K562 (cell line): ENCODE data around the gene RPS6KL1. TPM values are rescaled to one million over a fixed set of nuclear protein-coding genes. Genes with fewer than 3 reads are reported as not detected.

Experiments
- ADNP ChIP-seq: fragments of 200-800 bp; sonication (Bioruptor generic); IDR thresholded peaks from 2 replicates; pipeline ENCODE4 v1.6.1; 2016; ENCODE audit warnings: missing genetic modification characterization, missing compliant biosample characterization
- CAMTA2 ChIP-seq: fragments of 250-450 bp; sonication (Bioruptor Pico); conservative IDR thresholded peaks from 2 replicates; pipeline ENCODE4 v1.5.1; 2022
- CEBPG ChIP-seq, 3 experiments: fragments of 200-800 bp in 1 of 3; sonication (Bioruptor generic) in 1 of 3; sonication (generic) in 1 of 3; formaldehyde crosslinking in 1 of 3; IDR thresholded peaks in 2 of 3; conservative IDR thresholded peaks in 1 of 3; 2 replicates each; pipeline versions ENCODE4 v1.6.1 to v1.8.0; 2016 to 2022; ENCODE audit warnings: missing compliant biosample characterization in 2 of 3, missing genetic modification characterization in 2 of 3, mild to moderate bottlenecking in 1 of 3, missing genetic modification reagents in 1 of 3
- CREB1 ChIP-seq, 2 experiments: sonication (generic) in 1 of 2; formaldehyde crosslinking in 1 of 2; IDR thresholded peaks; 2 replicates each; pipeline versions ENCODE4 v1.6.1 to v1.8.0; 2012 to 2022; ENCODE audit warnings: inconsistent platforms in 1 of 2, mild to moderate bottlenecking in 1 of 2, missing genetic modification reagents in 1 of 2, moderate library complexity in 1 of 2
- CXXC5 ChIP-seq: fragments of 250-450 bp; sonication (Bioruptor Pico); IDR thresholded peaks from 2 replicates; pipeline ENCODE4 v1.8.0; 2022; ENCODE audit warnings: inconsistent platforms, mild to moderate bottlenecking, moderate library complexity
- FOXK2 ChIP-seq, 2 experiments: fragments of 450-650 bp; IDR thresholded peaks in 1 of 2; conservative IDR thresholded peaks in 1 of 2; 2 replicates each; pipeline ENCODE4 v1.6.1; 2016; ENCODE audit warnings: low read depth in 2 of 2, mild to moderate bottlenecking in 1 of 2
- FOXP1 ChIP-seq: sonication (generic); formaldehyde crosslinking; IDR thresholded peaks from 2 replicates; pipeline ENCODE4 v1.8.0; 2022; ENCODE audit warnings: mild to moderate bottlenecking, missing genetic modification reagents
- HCFC1 ChIP-seq: IDR thresholded peaks from 2 replicates; pipeline ENCODE4 v1.6.1; 2012; ENCODE audit warnings: low read depth, low read length, improper control_type of control experiment
- HDAC2 ChIP-seq: fragments of 450-650 bp; IDR thresholded peaks from 2 replicates; pipeline ENCODE4 v1.6.1; 2016; ENCODE audit warnings: mild to moderate bottlenecking
- ILF3 ChIP-seq: fragments of 450-650 bp; IDR thresholded peaks from 2 replicates; pipeline ENCODE4 v1.6.1; 2018; ENCODE audit warnings: antibody characterized with exemption, mild to moderate bottlenecking, moderate library complexity, borderline replicate concordance
- JUND ChIP-seq, 2 experiments: IDR thresholded peaks; 2 replicates in 1 of 2; 3 replicates in 1 of 2; pipeline ENCODE4 v1.6.1; 2011; ENCODE audit warnings: borderline replicate concordance in 2 of 2, low read depth in 2 of 2, low read length in 2 of 2, improper control_type of control experiment in 1 of 2, missing biosample characterization in 1 of 2, missing genetic modification characterization in 1 of 2, missing genetic modification reagents in 1 of 2
- KAT8 ChIP-seq: fragments of 450-650 bp; IDR thresholded peaks from 2 replicates; pipeline ENCODE4 v1.6.1; 2016; ENCODE audit warnings: low read depth, mild to moderate bottlenecking
- KDM4B ChIP-seq, 2 experiments: fragments of 450-650 bp in 1 of 2; sonication (generic) in 1 of 2; IDR thresholded peaks; 2 replicates each; pipeline ENCODE4 v1.6.1; 2016 to 2017; ENCODE audit warnings: borderline replicate concordance in 2 of 2, antibody characterized with exemption in 1 of 2, low read depth in 1 of 2, mild to moderate bottlenecking in 1 of 2
- MYNN ChIP-seq, 2 experiments: sonication (generic); formaldehyde crosslinking in 1 of 2; IDR thresholded peaks; 2 replicates each; pipeline versions ENCODE4 v1.5.0 to v1.6.1; 2016 to 2020; ENCODE audit warnings: antibody characterized with exemption in 1 of 2, missing genetic modification reagents in 1 of 2
- NCOA6 ChIP-seq: fragments of 450-650 bp; IDR thresholded peaks from 2 replicates; pipeline ENCODE4 v1.6.1; 2017; ENCODE audit warnings: mild to moderate bottlenecking
- NCOR1 ChIP-seq: fragments of 450-650 bp; IDR thresholded peaks from 2 replicates; pipeline ENCODE4 v1.6.1; 2016; ENCODE audit warnings: mild to moderate bottlenecking, moderate library complexity
- SMARCA5 ChIP-seq: fragments of 450-650 bp; IDR thresholded peaks from 2 replicates; pipeline ENCODE4 v1.6.1; 2016
- SP1 ChIP-seq: sonication (generic); formaldehyde crosslinking; IDR thresholded peaks from 2 replicates; pipeline ENCODE4 v1.8.1; 2022; ENCODE audit warnings: mild to moderate bottlenecking, missing genetic modification reagents
- SRSF7 ChIP-seq: fragments of 200-400 bp; formaldehyde crosslinking; optimal IDR thresholded peaks from 2 replicates; pipeline ENCODE3; 2017; ENCODE audit warnings: mild to moderate bottlenecking, low read depth, low read length
- TAF7 ChIP-seq: fragments of 450-650 bp; IDR thresholded peaks from 2 replicates; pipeline ENCODE4 v1.6.1; 2016; ENCODE audit warnings: missing genetic modification characterization, missing compliant biosample characterization
- TCF7L2 ChIP-seq: fragments of 150-350 bp; IDR thresholded peaks from 2 replicates; pipeline ENCODE4 v1.6.1; 2016; ENCODE audit warnings: low read depth, mild to moderate bottlenecking, low read length, moderate library complexity
- TCFL5 ChIP-seq: fragments of 250-450 bp; sonication (Bioruptor Pico); conservative IDR thresholded peaks from 2 replicates; pipeline ENCODE4 v1.6.1; 2021; ENCODE audit warnings: mild to moderate bottlenecking, moderate library complexity, matching md5 sums
- THRB ChIP-seq: fragments of 450-650 bp; formaldehyde crosslinking; conservative IDR thresholded peaks from 2 replicates; pipeline ENCODE4 v1.4.0; 2022; ENCODE audit warnings: mild to moderate bottlenecking, missing genetic modification characterization
- ZNF12 ChIP-seq: sonication (generic); formaldehyde crosslinking; IDR thresholded peaks from 2 replicates; pipeline ENCODE4 v1.4.0; 2020; ENCODE audit warnings: mild to moderate bottlenecking, missing genetic modification reagents
- ZNF232 ChIP-seq: sonication (generic); formaldehyde crosslinking; IDR thresholded peaks from 2 replicates; pipeline ENCODE4 v1.8.0; 2022; ENCODE audit warnings: mild to moderate bottlenecking, missing genetic modification reagents
- ZNF24 ChIP-seq: fragments of 450-650 bp; IDR thresholded peaks from 2 replicates; pipeline ENCODE4 v1.6.1; 2016
- ZNF512 ChIP-seq: IDR thresholded peaks from 2 replicates; pipeline ENCODE4 v1.6.1; 2016; ENCODE audit warnings: missing genetic modification characterization, missing compliant biosample characterization
- polyA plus RNA-seq, 8 experiments: library from polyadenylated mRNA; depleted of rRNA in 4 of 8; stranded (reverse) in 5 of 8; unstranded in 3 of 8; fragments of >200 nt; fragmentation: Nextera tagmentation in 2 of 8; fragmentation: Illumina TruSeq in 1 of 8; extraction: Ambion mirVana in 2 of 8; extraction: Trizol in 1 of 8; gene quantifications; 2 replicates each; pipeline versions ENCODE4 v1.2.1 to v1.2.3, GENCODE V29; 2011 to 2014; ENCODE audit warnings: inconsistent platforms in 1 of 8, missing spikeins in 1 of 8
- total RNA-seq, 7 experiments: library from RNA; depleted of rRNA in 6 of 7; stranded (reverse); fragments of >200 nt in 6 of 7; fragmentation: Illumina TruSeq in 2 of 7; extraction: Trizol in 2 of 7; gene quantifications; 2 replicates each; pipeline versions ENCODE4 v1.2.1 to v1.2.3, GENCODE V29; 2011 to 2021; ENCODE audit warnings: low replicate concordance in 1 of 7

The RPS6KL1 gene
- total and polyA plus RNA-seq, 9 of the 15 experiments (the other 6 are each of a cell fraction or from before 2014, with no cell fraction given) = 0.91 to 15.5 (median 8.1) TPM

GRCh38 chr14:74881431-74882102, 41.5 kb downstream of the RPS6KL1 start, which contains the start of gene DLST (continued):
- TF ChIP-seq ZNF512 (no peak), HCFC1 (peak; percentile 68), HDAC2 (0 out of 2 replicates have a peak, but pooled peaks have one; percentile 48), FOXP1 (no peak), CXXC5 (CRISPR knock-in tag) (peak; percentile 74), CREB1 (IDR thresholded peaks at IDR 0.05) (no peak; the same call in 1 of the 2 replicates), CREB1 (CRISPR knock-in tag; IDR thresholded peaks at IDR 0.05) (no peak), MYNN (IDR thresholded peaks at IDR 0.05) (peak; percentile 25; the same call in 1 of the 2 replicates), MYNN (CRISPR knock-in tag; IDR thresholded peaks at IDR 0.05) (no peak), TCFL5 (CRISPR knock-in tag) (no peak), FOXK2 (conservative IDR thresholded peaks at IDR 0.05 in 1 of 2, IDR thresholded peaks at IDR 0.05 in 1 of 2; ENCODE audit: low read depth in 2 of 2) (peak in 1 of 2 experiments; percentile 99; a peak in 2 of 4 replicates), KDM4B (IDR thresholded peaks at IDR 0.05; ENCODE audit: borderline replicate concordance in 2 of 2, low read depth in 1 of 2) (peak in 1 of 2 experiments; percentile 82; a peak in 1 of 4 replicates), ZNF12 (no peak), CEBPG (CRISPR knock-in tag; IDR thresholded peaks at IDR 0.05) (no peak), CEBPG (tag; conservative IDR thresholded peaks at IDR 0.05 in 1 of 2, IDR thresholded peaks at IDR 0.05 in 1 of 2) (no peak), ZNF24 (no peak), ADNP (tag) (no peak), NCOA6 (no peak), THRB (no peak), SRSF7 (no peak), CAMTA2 (0 out of 2 replicates have a peak, but pooled peaks have one; percentile 11), NCOR1 (0 out of 2 replicates have a peak, but pooled peaks have one; percentile 5), ILF3 (no peak), TAF7 (tag) (peak; percentile 46; the same call in 1 of the 2 replicates), SP1 (CRISPR knock-in tag) (peak; percentile 26; the same call in 1 of the 2 replicates), TCF7L2 (peak; percentile 96), KAT8 (no peak), ZNF232 (CRISPR knock-in tag) (no peak), JUND (IDR thresholded peaks at IDR 0.05; ENCODE audit: borderline replicate concordance, low read depth, low read length) (peak; percentile 98), JUND (tag; IDR thresholded peaks at IDR 0.05; ENCODE audit: borderline replicate concordance, low read depth, low read length) (no peak; the same call in 2 of the 3 replicates), SMARCA5 (no peak)
